GM21526 (cell line): ENCODE data around the gene ADCY1.

Experiments
- ATAC-seq: cut with Tn5 transposase; IDR thresholded peaks from one replicate; pipeline ENCODE4 v1.9.1; 2021; ENCODE audit warnings: moderate library complexity; ENCODE audit not compliant: unreplicated experiment, low FRiP score

ADCY1 gene

GRCh38 chr7:45649560-45650346 lies 75.6 kb downstream of the ADCY1 start:
- no peak for ATAC-seq

GRCh38 chr7:45650404-45651394 lies 76.5 kb downstream of the ADCY1 start:
- no peak for ATAC-seq

- no peak for ATAC-seq
Observed at GRCh38 chr7:45651540-45651939, 77.4 kb downstream of the ADCY1 start.

GRCh38 chr7:45652630-45653029 lies 78.5 kb downstream of the ADCY1 start:
- ATAC-seq = no peak

GRCh38 chr7:45653209-45653907 lies 79.2 kb downstream of the ADCY1 start:
- no peak for ATAC-seq

- ATAC-seq = no peak
Observed at GRCh38 chr7:45654341-45654740, 80.2 kb downstream of the ADCY1 start.

GRCh38 chr7:45655539-45655938 lies 81.4 kb downstream of the ADCY1 start:
- ATAC-seq = no peak

GRCh38 chr7:45656431-45656830 lies 82.3 kb downstream of the ADCY1 start:
- no peak for ATAC-seq

GRCh38 chr7:45657136-45657889 lies 83.1 kb downstream of the ADCY1 start:
- ATAC-seq = no peak

GRCh38 chr7:45657890-45658715 lies 83.9 kb downstream of the ADCY1 start:
- no peak for ATAC-seq

GRCh38 chr7:45658716-45659495 lies 84.7 kb downstream of the ADCY1 start:
- ATAC-seq = no peak

GRCh38 chr7:45659496-45660139 lies 85.5 kb downstream of the ADCY1 start:
- no peak for ATAC-seq

- no peak for ATAC-seq
Observed at GRCh38 chr7:45660201-45660900, 86.2 kb downstream of the ADCY1 start.

- no peak for ATAC-seq
Observed at GRCh38 chr7:45660901-45661211, 86.7 kb downstream of the ADCY1 start.

GRCh38 chr7:45661302-45661995 lies 87.3 kb downstream of the ADCY1 start:
- no peak for ATAC-seq

GRCh38 chr7:45662018-45662417 lies 87.8 kb downstream of the ADCY1 start:
- no peak for ATAC-seq

GRCh38 chr7:45662540-45663166 lies 88.5 kb downstream of the ADCY1 start:
- no peak for ATAC-seq
